HG03103 (cell line): Measurements from ENCODE around the gene GOLPH3L.
"Not testable (repeated sequence)": the region's sequence is repeated elsewhere in the genome, so short reads cannot be mapped to it uniquely, and the experiment has no call there.

Experiments
- ATAC-seq: cut with Tn5 transposase; IDR thresholded peaks from one replicate; pipeline ENCODE4 v1.9.1; 2021; ENCODE audit warnings: low read depth; ENCODE audit not compliant: unreplicated experiment

The GOLPH3L gene

DNA sequence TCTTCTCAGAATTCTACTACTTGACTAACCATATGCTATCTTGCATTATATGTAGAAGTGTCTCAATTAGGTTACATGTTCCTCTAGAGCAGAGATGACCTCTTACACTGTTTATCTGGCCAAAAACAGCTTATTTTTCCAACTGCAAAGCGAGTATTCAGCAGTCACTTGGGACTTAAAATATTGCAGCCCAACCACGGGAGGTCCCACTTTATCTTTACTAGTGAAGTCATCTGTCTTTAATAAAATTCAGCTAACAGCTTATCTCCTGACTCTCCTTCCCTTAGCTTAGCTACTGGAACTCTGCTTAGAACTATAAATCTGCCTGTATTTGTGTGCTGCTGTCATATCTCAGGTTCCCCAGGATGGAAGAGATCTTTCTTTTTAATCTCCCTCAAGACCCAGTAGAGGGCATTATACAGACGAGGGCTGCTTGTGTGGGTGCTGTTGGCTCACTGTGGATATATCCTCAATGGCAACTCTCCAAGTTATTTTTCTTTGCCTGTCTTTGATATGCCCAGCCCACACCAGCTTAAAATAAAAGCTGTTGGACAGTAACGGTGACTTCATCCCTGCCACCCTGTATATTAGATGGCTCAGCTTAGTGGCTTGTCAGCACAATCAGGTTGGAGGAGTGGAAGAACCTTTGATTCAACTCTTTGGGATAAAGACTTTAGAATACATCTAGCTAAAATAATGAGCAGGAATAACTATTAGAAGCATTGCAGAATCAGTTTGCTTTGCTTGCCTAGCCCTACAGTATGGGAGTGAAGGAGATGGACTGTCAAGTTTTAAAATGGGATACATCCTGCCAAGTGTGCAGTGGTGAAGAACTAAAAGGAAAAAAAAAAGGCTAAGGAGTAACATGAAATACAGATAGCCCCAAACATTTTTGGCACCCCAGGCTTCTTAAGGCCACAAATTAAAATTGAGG is 77.1 kb downstream of the GOLPH3L start:
- ATAC-seq = no peak

DNA sequence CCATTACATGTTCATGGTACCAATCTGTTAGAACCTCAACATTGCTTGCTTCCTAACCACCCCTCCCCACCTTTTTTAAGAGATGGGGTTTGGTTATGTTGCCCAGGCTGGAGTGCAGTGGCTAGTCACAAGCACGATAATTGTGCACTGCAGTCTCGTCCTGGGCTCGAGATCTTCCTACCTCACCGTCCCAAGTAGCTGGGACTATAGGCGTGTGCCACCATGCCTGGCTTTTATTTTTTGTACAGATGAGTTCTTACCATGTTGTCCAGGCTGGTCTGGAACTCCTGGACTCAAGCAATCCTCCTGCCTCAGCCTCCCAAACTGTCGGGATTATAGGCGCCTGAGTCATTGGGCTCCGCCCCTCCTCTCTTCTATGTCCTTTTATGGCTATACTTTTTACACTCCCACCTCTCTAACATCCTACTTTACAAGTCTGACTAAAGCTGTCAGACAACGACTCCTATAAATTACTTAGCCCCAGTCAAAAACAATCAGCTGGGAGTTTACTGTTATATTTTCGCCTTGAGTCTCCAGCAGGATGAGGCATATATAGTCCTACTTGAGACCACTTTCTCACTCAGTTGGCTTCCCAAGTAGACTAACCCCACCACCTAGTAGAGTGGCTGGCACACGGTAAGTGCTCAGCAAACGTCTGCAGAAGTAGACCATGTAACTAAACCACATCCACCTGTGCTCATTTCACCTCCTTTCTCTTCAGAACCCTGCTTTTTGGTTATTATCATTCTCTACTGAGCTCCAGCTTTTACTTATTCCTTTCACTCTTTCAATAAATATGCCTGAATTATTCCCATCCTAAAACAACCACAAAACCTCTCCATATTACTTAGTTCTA is 81.4 kb downstream of the GOLPH3L start:
- ATAC-seq = no peak

DNA sequence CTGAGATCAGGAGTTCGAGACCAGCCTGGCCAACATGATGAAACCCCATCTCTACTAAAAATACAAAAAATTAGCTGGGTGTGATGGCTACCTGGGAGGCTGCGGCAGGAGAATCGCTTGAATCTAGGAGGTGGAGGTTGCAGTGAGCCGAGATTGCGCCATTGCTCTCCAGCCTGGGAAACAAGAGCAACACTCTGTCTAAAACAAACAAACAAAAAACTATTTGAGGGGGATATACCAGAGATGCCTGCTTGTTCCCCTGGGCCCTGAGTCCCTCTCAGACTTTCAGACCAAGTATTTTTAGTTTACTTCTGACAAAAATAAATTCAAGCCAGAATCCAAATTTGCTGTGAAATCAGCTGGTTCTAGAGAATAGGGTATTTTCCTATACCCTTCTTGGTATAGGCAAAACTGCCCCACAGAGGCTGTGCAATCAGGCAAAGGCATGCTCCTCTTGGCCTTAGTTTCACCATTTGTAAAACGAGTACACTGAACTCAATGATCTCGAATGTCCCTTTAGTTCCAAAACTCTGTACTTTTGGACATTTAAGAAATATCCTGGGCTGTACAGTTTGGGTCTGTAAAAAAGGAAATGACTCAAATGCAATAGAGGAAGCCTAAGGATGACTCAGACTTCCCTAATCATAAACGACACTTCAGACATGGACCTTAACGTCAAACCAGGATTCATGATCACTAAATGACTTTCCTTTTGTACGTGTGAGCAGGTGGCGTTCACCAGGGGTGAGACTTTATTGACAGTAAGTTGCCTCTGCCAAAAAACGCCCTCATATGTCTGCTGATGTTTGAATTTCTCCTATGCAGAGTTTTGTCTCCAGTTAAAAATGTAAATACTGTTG is 83.7 kb downstream of the GOLPH3L start:
- ATAC-seq = no peak

DNA sequence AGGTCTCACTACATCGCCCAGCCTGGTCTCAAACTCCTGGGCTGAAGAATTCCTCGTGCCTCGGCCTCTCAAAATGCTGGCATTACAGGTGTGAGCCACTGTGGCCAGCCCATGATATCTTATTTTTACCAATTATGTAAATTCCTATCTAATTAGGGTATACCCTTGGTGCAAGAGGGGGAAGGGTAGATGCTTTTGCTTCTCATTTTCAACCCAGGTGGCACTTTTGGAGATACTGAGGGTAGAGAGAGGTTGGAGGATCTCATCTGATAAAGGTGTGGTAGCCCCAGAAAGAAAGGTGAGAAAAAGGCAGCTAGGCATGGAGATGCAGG is 85.0 kb downstream of the GOLPH3L start:
- no peak for ATAC-seq

DNA sequence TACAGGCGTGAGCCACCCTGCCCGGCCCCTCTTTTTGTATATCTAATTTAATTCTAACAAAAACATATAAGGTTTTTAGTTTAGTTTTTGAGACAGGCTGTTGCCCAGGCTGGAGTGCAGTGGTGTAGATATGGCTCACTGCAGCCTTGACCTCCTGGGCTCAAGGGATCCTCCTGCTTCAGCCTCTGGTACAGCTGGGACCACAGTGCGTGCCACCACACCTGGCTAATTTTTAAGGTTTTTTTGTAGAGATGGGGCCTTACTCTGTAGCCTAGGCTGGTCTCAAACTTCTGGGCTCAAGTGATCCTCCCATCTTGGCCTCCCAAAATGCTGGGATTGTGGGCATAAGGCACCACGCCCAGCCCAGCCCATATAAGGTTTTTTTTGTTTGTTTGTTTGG is 86.4 kb downstream of the GOLPH3L start:
- no peak for ATAC-seq

DNA sequence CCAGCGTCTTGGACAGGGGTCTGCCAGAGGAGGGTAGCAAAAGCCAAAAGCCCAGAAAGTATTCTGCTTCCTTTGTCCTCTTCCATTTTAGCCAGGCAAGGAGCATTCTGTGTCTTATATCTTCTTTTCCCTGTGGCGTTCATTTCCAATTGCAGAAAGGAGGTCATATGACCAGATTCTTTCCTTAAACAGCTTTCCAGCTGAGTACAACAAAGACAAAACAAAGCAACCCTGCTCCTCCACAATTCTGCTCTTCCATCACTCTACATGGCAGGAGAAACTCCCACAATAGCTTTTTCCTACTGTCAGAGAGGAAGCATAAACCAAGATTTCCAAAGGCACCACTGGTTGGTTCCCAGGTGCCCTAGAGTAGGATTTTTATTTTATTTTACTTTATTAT is 87.2 kb downstream of the GOLPH3L start:
- no peak for ATAC-seq

DNA sequence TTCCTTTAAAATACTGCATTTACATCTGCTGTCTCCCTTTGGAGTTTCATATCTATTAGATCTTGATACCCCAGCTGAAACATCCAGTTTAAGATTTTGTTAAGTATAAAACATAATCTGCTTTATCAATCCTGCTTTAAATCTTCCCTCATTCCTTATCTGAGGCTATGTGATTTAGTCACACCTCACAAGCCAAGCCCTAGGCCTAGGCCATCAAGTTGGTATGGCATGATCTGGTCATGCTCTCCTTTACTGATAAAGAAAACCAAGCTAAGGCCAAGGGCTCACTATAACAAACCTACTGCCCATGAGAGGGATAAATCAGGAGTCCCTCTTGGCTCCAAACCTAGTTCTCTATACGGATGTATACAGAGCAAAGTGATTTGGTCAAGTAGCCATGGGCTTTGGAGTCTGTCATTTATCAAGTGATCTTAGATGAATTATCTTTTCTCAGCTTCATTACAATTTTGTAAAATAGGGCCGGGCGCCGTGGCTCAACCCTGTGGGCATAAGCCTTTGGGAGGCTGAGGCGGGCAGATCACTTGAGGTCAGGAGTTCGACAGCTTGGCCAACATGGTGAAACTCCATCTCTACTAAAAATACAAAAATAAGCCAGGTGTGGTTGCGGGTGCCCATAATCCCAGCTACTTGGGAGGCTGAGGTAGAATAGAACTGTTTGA is 90.4 kb downstream of the GOLPH3L start:
- ATAC-seq = no peak

DNA sequence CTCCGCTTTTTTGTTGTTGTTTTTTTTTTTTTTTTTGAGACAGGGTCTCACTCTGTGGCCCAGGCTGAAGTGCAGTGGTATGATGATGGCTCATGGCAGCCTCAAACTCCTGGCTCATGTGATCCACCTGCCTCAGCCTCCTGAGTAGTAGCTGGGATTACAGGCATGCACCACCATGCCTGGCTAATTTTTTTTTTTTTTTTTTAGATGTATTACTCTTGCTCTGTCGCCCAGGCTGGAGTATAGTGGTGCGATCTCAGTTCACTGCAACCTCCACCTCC is 91.6 kb downstream of the GOLPH3L start:
- ATAC-seq = not testable (repeated sequence)

DNA sequence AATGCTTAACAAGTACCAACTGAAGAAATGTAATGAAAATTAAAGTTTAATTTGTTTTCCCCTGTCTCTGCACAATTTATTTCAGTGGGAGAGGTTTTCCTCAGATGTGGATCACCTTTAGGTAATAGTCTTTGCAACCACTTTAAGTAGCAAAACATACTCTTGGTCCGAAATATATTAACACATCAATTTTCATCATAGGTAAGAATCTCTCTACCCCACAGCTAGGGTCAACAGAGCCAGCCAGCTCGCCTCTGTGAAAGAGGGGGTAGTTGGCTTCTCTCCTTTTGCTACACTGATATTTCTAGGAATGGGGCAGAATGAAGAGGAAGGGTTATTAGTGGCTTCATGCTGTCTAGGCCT is 92.7 kb downstream of the GOLPH3L start:
- ATAC-seq = no peak

DNA sequence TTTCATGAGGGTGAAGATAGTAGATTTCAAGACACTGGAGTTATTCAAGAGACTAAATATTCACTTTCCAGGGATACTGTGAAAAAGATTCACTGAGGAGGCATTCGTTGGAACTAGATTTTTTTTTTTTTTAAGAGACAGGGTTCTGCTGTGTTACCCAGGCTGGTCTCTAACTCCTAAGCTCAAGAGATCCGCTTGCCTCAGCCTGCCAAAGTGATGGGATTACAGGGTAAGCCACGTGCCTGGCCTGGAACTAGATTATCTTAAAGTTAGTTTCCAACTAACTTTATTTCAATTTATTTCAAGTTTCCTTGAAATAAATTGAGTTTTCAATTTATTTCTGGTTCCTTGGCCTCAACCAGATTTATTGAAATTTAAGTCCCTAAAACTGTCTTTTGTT is 93.2 kb downstream of the GOLPH3L start:
- no peak for ATAC-seq

DNA sequence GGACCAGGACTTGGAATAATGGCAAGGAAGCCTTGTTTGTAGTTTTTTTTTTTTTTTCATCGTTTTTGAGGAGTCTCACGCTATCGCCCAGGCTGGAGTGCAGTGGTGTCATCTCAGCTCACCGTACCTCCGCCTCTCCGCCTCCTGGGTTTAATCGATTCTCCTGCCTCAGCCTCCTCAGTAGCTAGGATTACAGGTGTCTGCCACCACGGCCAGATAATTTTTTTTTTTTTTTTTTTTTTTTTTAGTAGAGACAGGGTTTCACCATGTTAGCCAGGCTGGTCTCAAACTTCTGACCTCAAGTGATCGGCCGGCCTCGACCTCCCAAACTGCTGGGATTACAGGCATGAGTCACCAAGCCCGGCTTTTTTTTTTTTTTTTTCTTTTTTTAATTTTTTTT is 94.6 kb downstream of the GOLPH3L start:
- ATAC-seq = not testable (repeated sequence)

DNA sequence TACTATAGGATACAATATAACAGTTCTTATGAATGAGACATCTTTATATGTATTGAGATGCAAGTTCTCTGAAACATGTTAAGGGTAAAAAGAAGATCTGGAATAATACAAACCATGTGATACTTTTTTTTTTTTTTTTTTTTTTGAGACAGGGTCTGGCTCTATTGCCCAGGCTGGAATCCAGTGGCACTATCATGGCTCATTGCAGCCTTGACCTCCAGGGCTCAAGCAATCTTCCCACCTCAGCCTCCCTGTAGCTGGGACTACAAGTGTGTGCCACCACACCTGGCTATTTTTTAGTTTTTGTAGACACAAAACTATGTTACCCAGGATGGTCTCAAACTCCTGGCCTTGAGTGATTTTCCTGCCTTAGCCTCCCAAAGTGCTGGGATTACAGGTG is 95.4 kb downstream of the GOLPH3L start:
- no peak for ATAC-seq

DNA sequence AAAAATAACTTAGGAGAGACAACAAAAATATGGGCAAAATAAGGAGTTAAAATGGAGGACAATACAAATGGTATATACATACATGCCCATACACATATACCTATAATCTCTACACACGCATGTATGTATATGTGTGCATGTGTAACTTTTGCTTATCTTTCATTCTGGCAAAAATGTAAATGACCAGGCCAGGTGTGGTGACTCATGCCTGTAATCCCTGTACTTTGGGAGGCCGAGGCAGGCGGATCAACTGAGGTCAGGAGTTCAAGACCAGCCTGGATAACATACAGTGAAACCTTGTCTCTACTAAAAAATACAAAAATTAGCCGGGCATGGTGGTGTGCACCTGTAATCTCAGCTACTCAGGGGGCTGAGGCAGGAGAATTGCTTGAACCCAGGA is 98.6 kb downstream of the GOLPH3L start:
- not testable (repeated sequence) for ATAC-seq

DNA sequence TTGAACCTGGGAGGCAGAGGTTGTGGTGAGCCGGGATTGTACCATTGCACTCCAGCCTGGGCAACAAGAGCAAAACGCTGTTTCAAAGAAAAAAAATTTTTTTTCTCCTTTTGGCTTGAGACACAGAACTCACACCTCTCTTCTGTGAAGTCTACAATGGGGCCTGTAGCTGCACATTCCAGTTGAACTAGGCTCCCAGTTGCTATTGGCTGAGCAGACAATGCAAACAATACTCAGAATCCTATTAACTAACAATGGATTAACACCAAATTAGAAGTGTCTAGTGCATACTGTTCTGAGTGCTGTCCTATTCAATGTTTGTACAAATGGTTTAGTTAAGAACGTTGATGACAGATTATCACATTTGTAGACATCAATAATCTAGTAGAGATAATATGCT is 100.0 kb downstream of the GOLPH3L start:
- ATAC-seq = no peak
